Measurements from ENCODE around the gene EHMT1. TPM values are rescaled to one million over a fixed set of nuclear protein-coding genes. Genes with fewer than 3 reads are reported as not detected.

EHMT1 gene
- polyA plus RNA-seq, 1 of the 3 experiments (the other 2 are of a cell fraction) = 39.5 TPM

- Histone ChIP-seq H3K4me3 (ENCODE audit: low read depth in 2 of 2, low read length in 1 of 2) (no peak overlapping the region), H3K79me2 (ENCODE audit: insufficient read depth) (peaks cover 9% of the 10 kb centered on the region), H3K9me2 (no peaks in the 10 kb centered on the region), H2AFZ (ENCODE audit: low read depth) (no peak overlapping the region), H3K27ac (ENCODE audit: low read depth in 2 of 2, low read length in 1 of 2) (no peak overlapping the region), H4K20me1 (ENCODE audit: insufficient read depth) (peaks cover 15% of the 10 kb centered on the region), H3K4me1 (ENCODE audit: control insufficient read depth in 1 of 2, insufficient read depth in 2 of 2, low read depth in 1 of 2, low read length in 1 of 2) (peaks cover 0 to 36% of the 10 kb centered on the region in 2 experiments; a peak in 1 of 4 replicates), H3K9me3 (no peaks in the 10 kb centered on the region), H3K9ac (no peak overlapping the region), H3K4me2 (no peak overlapping the region), H3K36me3 (replicated peaks in 1 of 2; ENCODE audit: control insufficient read depth in 1 of 2, insufficient read depth in 2 of 2, low read length in 1 of 2) (peaks cover 11 to 20% of the 10 kb centered on the region in 2 experiments), H3F3A (replicated peaks; ENCODE audit: insufficient read depth) (peaks cover 2% of the 10 kb centered on the region), H3K27me3 (ENCODE audit: insufficient read depth) (no peaks in the 10 kb centered on the region)
- 90% methylated on average over 4 of the region's 4 CpGs for WGBS (ENCODE audit: low lambda C conversion rate)
- POLR2A ChIA-PET = interaction anchor here (1.5 kb wide), 1 partner anchor 67 kb away, joined by 3 read pairs; no protein-coding TSS in a partner anchor
- DNase-seq = no peak
- TF ChIP-seq FOXM1 (IDR thresholded peaks at IDR 0.05; ENCODE audit: low read depth) (no peak), FOSL2 (IDR thresholded peaks at IDR 0.05; ENCODE audit: borderline replicate concordance, low read depth) (no peak), YY1 (IDR thresholded peaks at IDR 0.05; ENCODE audit: low read depth) (no peak), NRF1 (IDR thresholded peaks at IDR 0.05; ENCODE audit: low read depth, low read length) (no peak), JUND (IDR thresholded peaks at IDR 0.05) (no peak), CHD2 (IDR thresholded peaks at IDR 0.05; ENCODE audit: low read length, partially characterized antibody) (no peak)
- CTCF ChIA-PET = interaction anchor here (1.2 to 3.7 kb wide), 4 partner anchors 30 to 69 kb away, joined by 3 to 23 read pairs (median 4); no protein-coding TSS in a partner anchor
Observed at GRCh38 chr9:137741330-137741729, 122.5 kb downstream of the EHMT1 start.

- 79% methylated on average over 7 of the region's 7 CpGs for WGBS (ENCODE audit: low lambda C conversion rate)
- peak; percentile 13; the same call in 1 of the 2 replicates for TF ChIP-seq MXI1 (IDR thresholded peaks at IDR 0.05; ENCODE audit: low read depth, low read length)
- TF ChIP-seq USF1 (IDR thresholded peaks at IDR 0.05; ENCODE audit: borderline replicate concordance, low read depth) = no peak
- Histone ChIP-seq H3F3A (replicated peaks; ENCODE audit: insufficient read depth) (peaks cover 2% of the 10 kb centered on the region), H3K4me3 (ENCODE audit: low read depth in 2 of 2, low read length in 1 of 2) (no peak overlapping the region), H3K27me3 (ENCODE audit: insufficient read depth) (no peaks in the 10 kb centered on the region), H4K20me1 (ENCODE audit: insufficient read depth) (peaks cover 15% of the 10 kb centered on the region), H3K9me3 (no peaks in the 10 kb centered on the region), H3K79me2 (ENCODE audit: insufficient read depth) (peaks cover 4% of the 10 kb centered on the region), H3K4me1 (ENCODE audit: control insufficient read depth in 1 of 2, insufficient read depth in 2 of 2, low read depth in 1 of 2, low read length in 1 of 2) (peaks cover 0 to 36% of the 10 kb centered on the region in 2 experiments; a peak in 1 of 4 replicates), H3K9me2 (no peaks in the 10 kb centered on the region), H3K4me2 (no peak overlapping the region), H2AFZ (ENCODE audit: low read depth) (no peak overlapping the region), H3K27ac (ENCODE audit: low read depth in 2 of 2, low read length in 1 of 2) (peak overlapping the region in 1 of 2 experiments; percentile 67; a peak in 2 of 4 replicates), H3K36me3 (replicated peaks in 1 of 2; ENCODE audit: control insufficient read depth in 1 of 2, insufficient read depth in 2 of 2, low read length in 1 of 2) (peaks cover 13 to 27% of the 10 kb centered on the region in 2 experiments), H3K9ac (no peak overlapping the region)
- POLR2A ChIA-PET = interaction anchor here (0.6 kb wide), 1 partner anchor 27 kb away, joined by 3 read pairs; no protein-coding TSS in a partner anchor
- CTCF ChIA-PET = interaction anchor here (0.7 to 3.7 kb wide), 4 partner anchors 16 to 71 kb away, joined by 3 to 23 read pairs (median 3); no protein-coding TSS in a partner anchor
- peak; percentile 75 for DNase-seq
Observed at GRCh38 chr9:137742698-137743097, 123.9 kb downstream of the EHMT1 start.

- CTCF ChIA-PET = no interaction called here
- peaks cover 22% of the 10 kb centered on the region for H4K20me1 ChIP-seq (ENCODE audit: insufficient read depth)
- no peaks in the 10 kb centered on the region for H3K27me3 ChIP-seq (ENCODE audit: insufficient read depth)
- peaks cover 14 to 36% of the 10 kb centered on the region in 2 experiments for H3K36me3 ChIP-seq (replicated peaks in 1 of 2; ENCODE audit: control insufficient read depth in 1 of 2, insufficient read depth in 2 of 2, low read length in 1 of 2)
- no peak overlapping the region for H3K4me2 ChIP-seq
- no peak overlapping the region; a peak in 1 of 4 replicates for H3K27ac ChIP-seq (ENCODE audit: low read depth in 2 of 2, low read length in 1 of 2)
- H3K9ac ChIP-seq = no peak overlapping the region
- no peaks in the 10 kb centered on the region for H3K9me2 ChIP-seq
- no peaks in the 10 kb centered on the region for H3K9me3 ChIP-seq
- DNase-seq = no peak
- no peak overlapping the region for H2AFZ ChIP-seq (ENCODE audit: low read depth)
- no peak overlapping the region for H3K4me3 ChIP-seq (ENCODE audit: low read depth in 2 of 2, low read length in 1 of 2)
- WGBS (ENCODE audit: low lambda C conversion rate) = 94% methylated on average over 15 of the region's 19 CpGs
- POLR2A ChIA-PET = no interaction called here
- H3F3A ChIP-seq (replicated peaks; ENCODE audit: insufficient read depth) = peaks cover 2% of the 10 kb centered on the region
- peaks cover 9% of the 10 kb centered on the region for H3K79me2 ChIP-seq (ENCODE audit: insufficient read depth)
- peaks cover 0 to 36% of the 10 kb centered on the region in 2 experiments; a peak in 1 of 4 replicates for H3K4me1 ChIP-seq (ENCODE audit: control insufficient read depth in 1 of 2, insufficient read depth in 2 of 2, low read depth in 1 of 2, low read length in 1 of 2)
- TF ChIP-seq YY1 (IDR thresholded peaks at IDR 0.05; ENCODE audit: low read depth) (no peak), RXRA (IDR thresholded peaks at IDR 0.05; ENCODE audit: borderline replicate concordance, low read depth) (no peak), PBX3 (IDR thresholded peaks at IDR 0.05) (no peak), SMC3 (IDR thresholded peaks at IDR 0.05; ENCODE audit: low read depth, low read length) (no peak), JUND (IDR thresholded peaks at IDR 0.05) (no peak), GATA2 (CRISPR knock-in tag; IDR thresholded peaks at IDR 0.05) (no peak), NFIC (IDR thresholded peaks at IDR 0.05; ENCODE audit: borderline replicate concordance) (no peak), CHD2 (IDR thresholded peaks at IDR 0.05; ENCODE audit: low read length, partially characterized antibody) (no peak), IRF3 (IDR thresholded peaks at IDR 0.05; ENCODE audit: low read depth, low read length) (no peak), POLR2AphosphoS5 (IDR thresholded peaks at IDR 0.05; ENCODE audit: low read depth, low read length) (no peak), ELF1 (IDR thresholded peaks at IDR 0.05) (no peak), FOXJ3 (CRISPR knock-in tag; IDR thresholded peaks at IDR 0.05) (no peak), RFX5 (IDR thresholded peaks at IDR 0.05; ENCODE audit: low read length) (no peak), TEAD4 (IDR thresholded peaks at IDR 0.05; ENCODE audit: borderline replicate concordance, insufficient read depth) (no peak), USF1 (IDR thresholded peaks at IDR 0.05; ENCODE audit: borderline replicate concordance, low read depth) (no peak), FOSL2 (IDR thresholded peaks at IDR 0.05; ENCODE audit: borderline replicate concordance, low read depth) (no peak)
Observed at GRCh38 chr9:137743695-137744094, 124.9 kb downstream of the EHMT1 start.
